Heart right ventricle (tissue), 16 donors: Measurements from ENCODE around the gene TMEM270. TPM values are rescaled to one million over a fixed set of nuclear protein-coding genes. Genes with fewer than 3 reads are reported as not detected.

Source experiments
- ATAC-seq, 8 donors: fragments of 200-7000 bp; cut with Tn5 transposase; one replicate each; pipeline ENCODE4 v1.9.1; 2020; ENCODE audit warnings: mild to moderate bottlenecking in 8 of 8, moderate library complexity in 8 of 8, moderate number of reproducible peaks in 1 of 8
- DNase-seq, 2 donors: peaks; one replicate each; pipeline ENCODE4 v3.0.0-alpha.2; 2020
- H3K27ac ChIP-seq, 10 donors: fragments of 200-600 bp; sonication (generic) in 2 of 10; one replicate each; pipeline versions ENCODE4 v1.5.0 to v1.8.0; 2020 to 2022; ENCODE audit warnings: mild to moderate bottlenecking in 3 of 10
- H3K27me3 ChIP-seq, 7 donors: fragments of 200-600 bp; one replicate each; pipeline ENCODE4 v1.8.0; 2021 to 2022; ENCODE audit warnings: mild to moderate bottlenecking in 2 of 7
- H3K36me3 ChIP-seq, 9 donors: fragments of 200-600 bp; sonication (generic) in 1 of 9; one replicate each; pipeline versions ENCODE4 v1.5.0 to v1.8.0; 2020 to 2022; ENCODE audit warnings: mild to moderate bottlenecking in 2 of 9
- H3K4me1 ChIP-seq, 9 donors: fragments of 200-600 bp; sonication (generic) in 1 of 9; one replicate each; pipeline versions ENCODE4 v1.5.0 to v1.8.0; 2020 to 2022; ENCODE audit warnings: mild to moderate bottlenecking in 4 of 9
- H3K4me3 ChIP-seq, 10 donors: fragments of 200-600 bp; sonication (generic) in 2 of 10; one replicate each; pipeline versions ENCODE4 v1.5.0 to v1.8.0; 2020 to 2022; ENCODE audit warnings: mild to moderate bottlenecking in 7 of 10, moderate library complexity in 2 of 10
- H3K9me3 ChIP-seq, 11 donors: fragments of 200-600 bp in 10 of 11; sonication (generic) in 2 of 11; one replicate each; pipeline versions ENCODE4 v1.5.0 to v1.8.0; 2013 to 2022; ENCODE audit warnings: mild to moderate bottlenecking in 2 of 11, control low read depth in 1 of 11, moderate library complexity in 1 of 11
- CTCF ChIP-seq, 9 donors: fragments of 200-600 bp; sonication (generic) in 2 of 9; IDR thresholded peaks; one replicate each; pipeline versions ENCODE4 v1.5.0 to v1.8.0; 2021 to 2022; ENCODE audit warnings: antibody characterized with exemption in 9 of 9, mild to moderate bottlenecking in 5 of 9, moderate library complexity in 1 of 9
- WGBS, 2 donors: extraction: QIAGEN DNeasy Blood & Tissue Kit; methylation state at CpG; one replicate each; pipeline ENCODE4 v1.1.7; 2013; ENCODE audit warnings: inconsistent platforms in 1 of 2; 5-methylcytosine and 5-hydroxymethylcytosine counted together
- intact Hi-C, 10 donors: fragments of 100-400 bp; cut with DNase I; formaldehyde crosslinking; loops; one replicate each; pipeline versions ENCODE4 v1.11.1 to v1.14.2; 2022
- polyA plus RNA-seq, 2 donors: library from polyadenylated mRNA; stranded (reverse); fragments of 200-250 nt; gene quantifications; one replicate each; pipeline ENCODE4 v1.2.3, GENCODE V29; 2013
- total RNA-seq, 10 donors: library from RNA; stranded (reverse); fragmentation: NEBNext Ultra II Directional in 3 of 10; extraction: Animal tissue kit (Norgen Biotek cat#: 25700) in 3 of 10; gene quantifications; one replicate each; pipeline versions ENCODE4 v1.2.1 to v1.2.4, GENCODE V29; 2021 to 2023
- donor health status: Arrhythmogenic right ventricular cardiomyopathy.
- donor health status: ischemic (EF 13 %, LVEDD 7.1; RV severe dilation, severe dysfunction).
- donor health status: healthy with polysubstance abuse.
- donor health status: DM: no; HTN: yes; CAD: no.
- donor health status: DM: no; HTN: no; CAD: no.
- donor health status: ischemic (EF 25% LVEDD 6.9; RV normal size, moderate dysfunction).
- donor health status: ischemic (EF 25% LVEDD 5.7; RV mildly dilated, moderate dysfunction).
- donor health status: healthy.
- donor health status: DM: yes; HTN: yes; CAD: no.
- donor health status: Ischemic cardiomyopathy.
- donor health status: ischemic (EF 35%, LVEDD 5.7; RV mildly dilated, moderate dysfunction).
- donor health status: nonischemic (EF 11% LVEDD 7.7; RV severe dilation, severe dysfunction).
- donor health status: DM: yes; HTN: yes; CAD: no.
- donor health status: PGD.
- donor health status: ischemic (EF 29% LVEDD 5.4; RV normal size, mild dysfunction).
- donor health status: nonischemic (EF 23%, LVEDD 6.1; RV moderate dilation, normal function).

TMEM270 gene
- total and polyA plus RNA-seq, 12 donors, result not detected

- DNase-seq (no peak), ATAC-seq (peak in 1 of 8 donors; percentile 32)
- intact Hi-C loops, result loop anchor here (2.0 to 10.0 kb wide), 9 partner anchors 40 to 252 kb away; partner anchors contain the start of gene ABHD11 (in 3 of the 10)
- 56 to 58% methylated on average over 3 of the region's 3 CpGs for WGBS, 2 donors
- Histone ChIP-seq H3K9me3 (no peaks in the 10 kb centered on the region), H3K4me1 (peaks cover 0 to 11% (median 7%) of the 10 kb centered on the region in 9 donors), H3K36me3 (no peaks in the 10 kb centered on the region), H3K27ac (no peak overlapping the region), H3K4me3 (no peak overlapping the region), H3K27me3 (peaks cover 0 to 29% (median 18%) of the 10 kb centered on the region in 7 donors)
- no peak for TF ChIP-seq CTCF (IDR thresholded peaks at IDR 0.05)
These were observed 4.0 kb upstream of the TMEM270 start for GRCh38 chr7:73856941-73857340.

GRCh38 chr7:73858807-73859206, 2.2 kb upstream of the TMEM270 start:
- Histone ChIP-seq H3K4me1 (peaks cover 0 to 8% (median 6%) of the 10 kb centered on the region in 9 donors), H3K4me3 (no peak overlapping the region), H3K9me3 (no peaks in the 10 kb centered on the region), H3K36me3 (no peaks in the 10 kb centered on the region), H3K27me3 (peaks cover 0 to 24% (median 11%) of the 10 kb centered on the region in 7 donors), H3K27ac (no peak overlapping the region)
- intact Hi-C loops, result loop anchor here in 9 of 10 donors (5.0 to 10.0 kb wide), 8 partner anchors 42 to 254 kb away; partner anchors contain the start of gene ABHD11 (in 3 of the 9)
- no peak for TF ChIP-seq CTCF (IDR thresholded peaks at IDR 0.05)
- 64 to 74% methylated on average over 2 of the region's 2 CpGs for WGBS, 2 donors
- ATAC-seq (no peak), DNase-seq (no peak)

GRCh38 chr7:73861305-73861704, 346 bp downstream of the TMEM270 start:
- ATAC-seq, result no peak
- 90 to 91% methylated on average over 12 of the region's 12 CpGs for WGBS, 2 donors
- Histone ChIP-seq H3K9me3 (no peaks in the 10 kb centered on the region), H3K4me3 (no peak overlapping the region), H3K36me3 (no peaks in the 10 kb centered on the region), H3K27ac (no peak overlapping the region), H3K4me1 (no peaks in the 10 kb centered on the region), H3K27me3 (peaks cover 0 to 8% (median 0%) of the 10 kb centered on the region in 7 donors)
- DNase-seq, result no peak
- intact Hi-C loops, result loop anchor here in 7 of 10 donors (5.0 to 10.0 kb wide), 5 partner anchors 166 to 533 kb away; partner anchors contain the start of genes EIF4H (in 1 of the 7) and ELN (in 1 of the 7)
- no peak for TF ChIP-seq CTCF (IDR thresholded peaks at IDR 0.05)

- H3K9me3 ChIP-seq, result no peaks in the 10 kb centered on the region
- H3K36me3 ChIP-seq, result no peaks in the 10 kb centered on the region
- intact Hi-C loops, result loop anchor here in 9 of 10 donors (5.0 to 10.0 kb wide), 9 partner anchors 112 to 537 kb away; partner anchors contain the start of genes ELN (in 5 of the 9) and EIF4H (in 1 of the 9)
- H3K27me3 ChIP-seq, result peaks cover 0 to 8% (median 0%) of the 10 kb centered on the region in 7 donors
- H3K4me1 ChIP-seq, result peaks cover 0 to 16% (median 5%) of the 10 kb centered on the region in 9 donors
- DNase-seq (no peak), ATAC-seq (no peak)
- WGBS, 2 donors, result 86 to 87% methylated on average over 8 of the region's 8 CpGs
- no peak overlapping the region for H3K27ac ChIP-seq
- no peak for TF ChIP-seq CTCF (IDR thresholded peaks at IDR 0.05)
- no peak overlapping the region for H3K4me3 ChIP-seq
These were observed 4.2 kb downstream of the TMEM270 start for GRCh38 chr7:73864981-73865711.
